GM12878 (cell line): ENCODE results near the gene PLXNB3. TPM values are rescaled to one million over a fixed set of nuclear protein-coding genes. Genes with fewer than 3 reads are reported as not detected.

Experiments used
- ATAC-seq: fragments of 200-7000 bp; cut with Tn5 transposase; 3 replicates; pipeline ENCODE4 v1.9.1; 2020; ENCODE audit warnings: mild to moderate bottlenecking, moderate library complexity
- BruUV-seq: library from RNA; stranded (reverse); fragments of 400-500 nt; replicated peaks from 2 replicates; lab custom pipeline; 2021; lab: Mats Ljungman, UMichigan
- CTCF ChIA-PET: fragments of 300-600 bp; sonication (Branson Sonifier 250); formaldehyde crosslinking; extraction: SDS; loops from one replicate; lab custom pipeline; 2021; ENCODE audit warnings: inconsistent platforms; lab: Yijun Ruan, JAX
- POLR2A ChIA-PET: fragments of 350-600 bp; formaldehyde crosslinking; extraction: SDS; loops from one replicate; lab custom pipeline; 2021; ENCODE audit warnings: inconsistent platforms; lab: Charles Lee
- RAD21 ChIA-PET: fragments of 300-600 bp; sonication (Branson Sonifier 250); formaldehyde crosslinking; loops from one replicate; lab custom pipeline; 2023; ENCODE audit warnings: antibody characterized with exemption; ENCODE audit not compliant: unreplicated experiment; lab: Charles Lee
- SMC1A ChIA-PET: fragments of 300-600 bp; sonication (Branson Sonifier 250); formaldehyde crosslinking; loops from one replicate; lab custom pipeline; 2023; ENCODE audit not compliant: unreplicated experiment, uncharacterized antibody; lab: Charles Lee
- DNase-seq: peaks from one replicate; pipeline ENCODE4 v3.0.0-alpha.2; 2011; ENCODE audit warnings: low read depth, low spot score
- FAIRE-seq: peaks from 3 replicates; lab custom pipeline; 2011; peaks lifted over from hg19 to GRCh38; lab: Jason Lieb, UNC
- H2AFZ ChIP-seq: 2 replicates; pipeline ENCODE4 v1.6.0; 2011; ENCODE audit warnings: low read depth, low read length, control low read depth; ENCODE audit not compliant: control insufficient read depth
- H3K27ac ChIP-seq: 2 replicates; pipeline ENCODE4 v1.5.1; 2011; ENCODE audit warnings: control low read depth; ENCODE audit not compliant: control insufficient read depth, insufficient read depth
- H3K27me3 ChIP-seq, 2 experiments: replicated peaks in 1 of 2; 2 replicates each; pipeline versions ENCODE4 v1.6.0 to v1.6.1; 2011; ENCODE audit warnings: low read length in 1 of 2; ENCODE audit not compliant: control insufficient read depth in 2 of 2, insufficient read depth in 2 of 2
- H3K36me3 ChIP-seq, 2 experiments: 2 replicates each; pipeline ENCODE4 v1.5.1; 2011; ENCODE audit warnings: low read length in 1 of 2; ENCODE audit not compliant: control insufficient read depth in 2 of 2, insufficient read depth in 2 of 2
- H3K4me1 ChIP-seq: 2 replicates; pipeline ENCODE4 v1.6.1; 2011; ENCODE audit warnings: mild to moderate bottlenecking, low read length, moderate library complexity, mixed read lengths; ENCODE audit not compliant: control insufficient read depth, insufficient read depth
- H3K4me2 ChIP-seq: 2 replicates; pipeline ENCODE4 v1.6.0; 2011; ENCODE audit warnings: control low read depth; ENCODE audit not compliant: control insufficient read depth, insufficient read depth
- H3K4me3 ChIP-seq: fragments of 200-600 bp; sonication (generic); 2 replicates; pipeline ENCODE4 v1.5.1; 2016
- H3K79me2 ChIP-seq: 2 replicates; pipeline ENCODE4 v1.6.0; 2011; ENCODE audit warnings: low read length; ENCODE audit not compliant: control insufficient read depth, insufficient read depth
- H3K9ac ChIP-seq: 2 replicates; pipeline ENCODE4 v1.8.0; 2011; ENCODE audit warnings: low read length, control low read depth, mixed read lengths; ENCODE audit not compliant: control insufficient read depth, insufficient read depth
- H3K9me3 ChIP-seq: replicated peaks from 3 replicates; pipeline ENCODE4 v1.5.1; 2011; ENCODE audit warnings: mild to moderate bottlenecking, low read length; ENCODE audit not compliant: control insufficient read depth, insufficient read depth
- H4K20me1 ChIP-seq: 2 replicates; pipeline ENCODE4 v1.6.0; 2011; ENCODE audit not compliant: control insufficient read depth, insufficient read depth
- EGR1 ChIP-seq, 2 experiments: IDR thresholded peaks; 1 replicate in 1 of 2; 2 replicates in 1 of 2; pipeline ENCODE4 v1.6.1; 2011 to 2012; ENCODE audit warnings: low read depth in 2 of 2, low read length in 2 of 2, borderline replicate concordance in 1 of 2, mild to moderate bottlenecking in 1 of 2, moderate library complexity in 1 of 2
- HDAC6 ChIP-seq: fragments of 200-600 bp; sonication (generic); IDR thresholded peaks from one replicate; pipeline ENCODE4 v1.8.0; 2017; ENCODE audit warnings: antibody characterized with exemption; ENCODE audit not compliant: unreplicated experiment
- NKRF ChIP-seq: fragments of 450-650 bp; conservative IDR thresholded peaks from 2 replicates; pipeline ENCODE4 v1.6.1; 2017; ENCODE audit warnings: mild to moderate bottlenecking, moderate library complexity
- NR2C1 ChIP-seq: fragments of 450-650 bp; IDR thresholded peaks from 2 replicates; pipeline ENCODE4 v1.6.1; 2017; ENCODE audit warnings: antibody characterized with exemption, mild to moderate bottlenecking, moderate library complexity
- PAX8 ChIP-seq: fragments of 450-650 bp; IDR thresholded peaks from 2 replicates; pipeline ENCODE4 v1.6.1; 2017; ENCODE audit warnings: mild to moderate bottlenecking, moderate library complexity
- SMC3 ChIP-seq: IDR thresholded peaks from 2 replicates; pipeline ENCODE4 v1.6.1; 2011; ENCODE audit warnings: low read length, improper control_type of control experiment, borderline replicate concordance
- TARDBP ChIP-seq: IDR thresholded peaks from 2 replicates; pipeline ENCODE4 v1.6.1; 2016; ENCODE audit warnings: borderline replicate concordance
- WGBS: methylation state at CpG from one replicate; pipeline ENCODE4 v1.1.6; 2016; ENCODE audit warnings: low lambda C conversion rate; ENCODE audit not compliant: insufficient replicate concordance, insufficient coverage; ENCODE audit errors: missing lambda C conversion rate; 5-methylcytosine and 5-hydroxymethylcytosine counted together
- in situ Hi-C: fragments of 300-500 bp; cut with MboI; formaldehyde crosslinking; loops from 9 replicates; pipeline ENCODE4 v1.14.3; 2018; ENCODE audit warnings: mixed read lengths
- intact Hi-C: fragments of 100-400 bp; cut with micrococcal nuclease; formaldehyde crosslinking; loops from one replicate; pipeline ENCODE4 v1.14.2; 2022; ENCODE audit not compliant: unreplicated experiment
- polyA plus RNA-seq, 11 experiments: library from polyadenylated mRNA; depleted of rRNA in 4 of 11; unstranded in 6 of 11; stranded (reverse) in 5 of 11; fragments of >200 nt; fragmentation: Nextera tagmentation in 4 of 11; fragmentation: Illumina TruSeq in 1 of 11; extraction: Ambion mirVana in 4 of 11; extraction: Trizol in 1 of 11; gene quantifications; 1 replicate in 1 of 11; 2 replicates in 10 of 11; pipeline versions ENCODE4 v1.2.1 to v1.2.3, GENCODE V29; 2011 to 2016; ENCODE audit warnings: inconsistent platforms in 2 of 11, missing spikeins in 2 of 11, low read depth in 1 of 11
- total RNA-seq, 4 experiments: library from RNA; depleted of rRNA in 3 of 4; stranded (reverse); fragments of >200 nt in 3 of 4; fragmentation: Illumina TruSeq in 1 of 4; extraction: Trizol in 1 of 4; gene quantifications; 2 replicates each; pipeline versions ENCODE4 v1.2.1 to v1.2.3, GENCODE V29; 2013 to 2021

Gene PLXNB3
- total and polyA plus RNA-seq, 10 of the 15 experiments (the other 5 are each of a cell fraction or from before 2014, with no cell fraction given), result 0.06 to 0.68 (median 0.19) TPM; not detected in 4

- FAIRE-seq (no peak), ATAC-seq (no peak), DNase-seq (no peak)
- no peak overlapping the region for H2AFZ ChIP-seq
- no peaks in the 10 kb centered on the region for H3K36me3 ChIP-seq
- peaks cover 10% of the 10 kb centered on the region for H3K4me1 ChIP-seq
- ChIA-PET RAD21 (no interaction called here), POLR2A (no interaction called here), CTCF (no interaction called here), SMC1A (no interaction called here)
- no peak overlapping the region for H3K27ac ChIP-seq
- in situ Hi-C loops (loop anchor here (10.0 kb wide), 2 partner anchors 52 to 58 kb away; partner anchors contain the start of genes PNCK and SRPK3), intact Hi-C loops (no loop called here)
- H3K9ac ChIP-seq, result no peak overlapping the region
- H3K4me2 ChIP-seq, result no peak overlapping the region
- 80% methylated on average over 14 of the region's 14 CpGs for WGBS
- no peak for TF ChIP-seq NKRF
- H3K9me3 ChIP-seq, result peaks cover 2% of the 10 kb centered on the region; the same call in 1 of the 3 replicates
- no peaks in the 10 kb centered on the region for H3K79me2 ChIP-seq
- no peaks in the 10 kb centered on the region for H4K20me1 ChIP-seq
- H3K27me3 ChIP-seq, result no peaks in the 10 kb centered on the region
- BruUV-seq, result no TSS peak
- no peak overlapping the region for H3K4me3 ChIP-seq
Observed at GRCh38 chrX:153732401-153732800, 31.6 kb upstream of the PLXNB3 start.

- ChIA-PET SMC1A (no interaction called here), POLR2A (no interaction called here), RAD21 (interaction anchor here (0.6 kb wide), 1 partner anchor 166 kb away, joined by 3 read pairs; no protein-coding TSS in a partner anchor), CTCF (no interaction called here)
- no peak overlapping the region for H2AFZ ChIP-seq
- no peak overlapping the region for H3K4me3 ChIP-seq
- H3K27me3 ChIP-seq, result no peaks in the 10 kb centered on the region
- no peak overlapping the region for H3K9ac ChIP-seq
- no peak overlapping the region for H3K27ac ChIP-seq
- no peak overlapping the region for H3K4me2 ChIP-seq
- DNase-seq (no peak), ATAC-seq (no peak), FAIRE-seq (no peak)
- H3K4me1 ChIP-seq, result no peaks in the 10 kb centered on the region
- BruUV-seq, result no TSS peak
- H3K9me3 ChIP-seq, result peaks cover 2% of the 10 kb centered on the region; the same call in 1 of the 3 replicates
- WGBS, result 57% methylated on average over 12 of the region's 15 CpGs
- TF ChIP-seq PAX8 (no peak), TARDBP (no peak), SMC3 (no peak), NR2C1 (no peak), HDAC6 (no peak), EGR1 (IDR thresholded peaks at IDR 0.05; ENCODE audit: borderline replicate concordance in 1 of 2, low read depth in 2 of 2, low read length in 2 of 2) (no peak)
- intact Hi-C loops, result no loop called here
- H3K79me2 ChIP-seq, result no peaks in the 10 kb centered on the region
- no peaks in the 10 kb centered on the region for H4K20me1 ChIP-seq
- no peaks in the 10 kb centered on the region for H3K36me3 ChIP-seq
- in situ Hi-C loops, result loop anchor here (10.0 kb wide), 2 partner anchors 51 to 59 kb away; partner anchors contain the start of genes PNCK and SRPK3
Observed at GRCh38 chrX:153733651-153734240, 30.3 kb upstream of the PLXNB3 start.
